ENCODE measurements around the gene CTSA.
"Not testable (repeated sequence)": the region's sequence is repeated elsewhere in the genome, so short reads cannot be mapped to it uniquely, and the experiment has no call there.

Gene CTSA

DNA sequence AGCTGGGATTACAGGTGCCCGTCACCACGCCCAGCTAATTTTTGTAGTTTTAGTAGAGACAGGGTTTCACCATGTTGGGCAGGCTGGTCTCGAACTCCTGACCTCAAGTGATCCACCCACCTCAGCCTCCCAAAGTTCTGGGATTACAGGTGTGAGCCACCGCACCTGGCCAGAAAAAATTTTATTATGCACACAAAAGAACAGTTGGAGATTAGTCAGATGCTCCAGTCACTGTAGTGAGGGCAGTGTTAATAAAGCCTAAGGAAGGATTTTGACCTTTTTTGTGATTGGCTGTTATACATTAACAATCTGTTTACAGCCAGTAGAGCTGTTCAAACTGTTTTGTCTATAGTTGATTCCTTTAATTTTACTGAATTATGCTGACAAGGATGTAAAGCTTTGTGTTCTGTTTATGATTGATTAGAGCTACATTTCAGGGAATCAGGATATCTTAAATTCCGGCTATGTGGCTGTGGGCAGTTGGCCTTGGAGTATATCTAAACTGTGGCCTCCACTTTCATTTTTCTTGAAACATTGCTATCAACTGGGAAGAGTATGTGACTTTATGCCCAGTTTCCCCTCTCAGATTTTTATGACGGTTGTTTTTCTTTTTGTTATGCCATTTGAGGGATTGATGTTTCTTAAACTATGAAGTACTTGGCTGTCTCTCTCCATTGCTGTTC is 23.9 kb upstream of the CTSA start:
- no peak for DNase-seq (ENCODE audit: low spot score)

DNA sequence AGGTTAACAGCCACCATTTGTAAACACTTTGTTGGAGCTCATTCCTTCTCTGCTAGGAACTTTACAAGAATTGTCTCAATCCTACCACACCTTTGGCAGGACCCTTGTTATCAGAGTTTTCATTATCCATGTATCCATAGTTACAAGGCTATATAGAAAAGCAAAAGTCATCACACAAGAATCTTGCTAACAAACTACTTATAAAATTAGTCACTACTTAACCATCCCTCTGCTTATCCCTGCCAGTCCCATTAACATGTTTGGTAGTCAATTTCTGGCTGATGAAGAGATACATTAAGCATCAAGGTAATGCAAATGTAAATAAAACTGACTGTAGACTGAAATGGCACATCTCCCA is 23.3 kb upstream of the CTSA start:
- DNase-seq (ENCODE audit: low spot score) = no peak

DNA sequence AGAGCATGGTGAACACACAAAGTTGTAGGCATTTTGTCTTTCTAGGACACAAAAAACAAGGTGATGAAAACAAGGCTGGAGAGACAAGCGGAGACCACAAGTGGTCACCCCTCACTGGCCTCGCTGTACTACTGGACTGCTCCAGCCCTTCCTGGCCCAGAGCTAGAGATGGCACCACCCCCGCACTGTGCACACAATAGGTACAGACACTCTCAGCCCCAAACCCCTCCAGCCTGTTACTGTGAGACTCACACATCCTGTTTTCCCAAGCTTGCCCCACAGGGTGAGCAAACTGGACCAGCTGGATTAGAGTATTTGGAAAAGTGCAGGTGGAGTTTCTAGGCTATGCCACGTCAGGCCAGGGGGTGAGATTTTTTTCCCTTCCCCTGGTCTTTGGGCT is 18.5 kb upstream of the CTSA start:
- no peak for DNase-seq (ENCODE audit: low spot score)

DNA sequence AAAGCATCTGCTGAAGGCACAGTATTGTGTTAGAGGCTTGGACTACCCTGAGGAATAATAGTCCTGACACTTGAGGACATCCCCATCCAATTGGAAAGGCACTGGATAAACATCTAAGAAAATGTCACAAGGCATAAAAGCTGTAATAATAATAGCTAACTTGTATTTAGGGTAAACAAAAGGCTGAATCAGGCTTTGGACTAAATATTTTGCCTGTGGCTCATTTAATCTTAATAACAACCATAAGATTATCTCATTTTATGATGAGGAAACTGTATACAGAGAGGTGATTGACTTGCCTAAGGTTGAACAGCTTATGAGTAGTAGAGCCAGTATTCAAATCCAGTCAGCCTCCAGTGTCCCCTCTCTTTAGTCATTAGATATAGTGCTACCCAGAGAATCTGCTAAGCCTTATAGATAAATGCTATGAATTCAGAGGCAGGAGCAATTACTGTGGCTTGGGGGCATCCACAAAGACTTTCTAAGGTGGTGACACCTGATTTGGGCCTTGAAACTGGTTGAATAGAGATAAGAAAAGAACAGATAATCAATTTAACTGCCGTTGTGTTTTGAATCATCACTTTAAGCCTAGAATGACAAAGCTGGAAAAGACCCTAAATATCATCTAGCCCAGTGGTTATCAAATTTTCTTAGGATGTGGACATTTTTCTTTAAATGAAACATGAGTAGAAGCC is 17.6 kb upstream of the CTSA start:
- DNase-seq (ENCODE audit: low spot score) = no peak

DNA sequence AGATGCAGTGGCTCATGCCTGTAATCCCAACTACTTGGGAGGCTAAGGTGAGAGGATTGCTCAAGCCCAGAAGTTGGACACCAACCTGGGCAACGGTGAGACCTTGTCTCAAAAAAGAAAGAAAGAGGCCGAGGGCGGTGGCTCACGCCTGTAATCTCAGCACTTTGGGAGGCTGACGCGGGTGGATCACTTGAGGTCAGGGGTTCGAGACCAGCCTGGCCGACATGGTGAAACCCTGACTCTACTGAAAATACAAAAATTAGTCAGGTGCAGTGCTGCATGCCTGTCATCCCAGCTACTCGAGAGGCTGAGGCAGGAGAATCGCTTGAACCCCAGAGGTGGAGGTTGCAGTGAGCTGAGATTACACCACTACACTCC is 17.0 kb upstream of the CTSA start:
- not testable (repeated sequence) for DNase-seq (ENCODE audit: low spot score)

DNA sequence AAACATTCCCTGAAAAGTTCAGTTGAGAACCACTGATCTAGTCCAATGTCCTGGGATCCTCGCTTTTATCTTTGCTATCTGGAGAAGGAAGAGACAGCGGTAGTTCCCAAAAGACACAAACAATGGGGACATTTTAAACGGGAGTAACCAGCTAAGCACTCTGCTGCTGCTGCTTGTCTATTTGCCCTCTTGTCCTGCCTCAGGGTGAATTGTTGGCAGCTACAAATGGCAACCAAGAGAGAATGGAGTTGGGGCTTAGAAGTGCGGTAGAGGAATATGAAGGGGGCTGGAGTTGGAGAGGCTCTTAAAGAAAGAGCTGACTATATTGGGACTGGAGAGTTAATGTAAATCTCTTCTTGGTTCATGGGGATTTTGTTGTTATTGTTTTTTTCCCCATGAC is 16.6 kb upstream of the CTSA start:
- DNase-seq (ENCODE audit: low spot score) = no peak

DNA sequence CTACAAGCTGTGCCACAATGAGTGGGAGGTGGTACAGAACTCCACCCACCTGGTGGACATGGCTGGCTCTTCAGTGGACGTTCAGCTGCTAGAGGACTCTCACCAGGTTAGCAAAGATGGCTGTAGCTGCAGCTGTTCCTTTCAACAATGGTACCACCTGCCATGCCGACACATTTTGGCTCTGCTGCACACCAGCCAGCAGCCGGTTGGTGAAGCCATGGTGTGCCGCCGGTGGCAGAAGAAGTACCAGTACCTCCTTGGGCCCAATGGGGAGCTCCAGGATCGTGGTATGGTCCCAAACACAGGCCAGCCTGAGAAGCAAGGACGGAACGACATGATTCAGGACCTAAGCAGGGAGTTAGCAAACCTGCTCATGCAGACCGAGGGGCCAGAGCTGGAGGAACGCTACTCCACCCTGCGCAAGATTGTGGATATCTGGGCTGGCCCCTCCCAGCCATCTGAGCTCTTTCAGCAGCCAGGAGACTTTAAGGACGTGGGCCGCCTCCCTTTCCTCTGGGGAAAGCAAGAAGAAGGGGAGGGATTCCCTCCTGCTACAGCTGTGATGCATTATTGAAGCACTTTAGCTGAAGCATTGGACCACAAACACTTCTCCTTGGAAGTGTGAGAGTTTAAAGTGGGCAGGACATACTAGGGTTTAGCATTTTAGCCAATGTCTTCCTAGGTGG is 12.9 kb upstream of the CTSA start:
- DNase-seq (ENCODE audit: low spot score) = no peak

DNA sequence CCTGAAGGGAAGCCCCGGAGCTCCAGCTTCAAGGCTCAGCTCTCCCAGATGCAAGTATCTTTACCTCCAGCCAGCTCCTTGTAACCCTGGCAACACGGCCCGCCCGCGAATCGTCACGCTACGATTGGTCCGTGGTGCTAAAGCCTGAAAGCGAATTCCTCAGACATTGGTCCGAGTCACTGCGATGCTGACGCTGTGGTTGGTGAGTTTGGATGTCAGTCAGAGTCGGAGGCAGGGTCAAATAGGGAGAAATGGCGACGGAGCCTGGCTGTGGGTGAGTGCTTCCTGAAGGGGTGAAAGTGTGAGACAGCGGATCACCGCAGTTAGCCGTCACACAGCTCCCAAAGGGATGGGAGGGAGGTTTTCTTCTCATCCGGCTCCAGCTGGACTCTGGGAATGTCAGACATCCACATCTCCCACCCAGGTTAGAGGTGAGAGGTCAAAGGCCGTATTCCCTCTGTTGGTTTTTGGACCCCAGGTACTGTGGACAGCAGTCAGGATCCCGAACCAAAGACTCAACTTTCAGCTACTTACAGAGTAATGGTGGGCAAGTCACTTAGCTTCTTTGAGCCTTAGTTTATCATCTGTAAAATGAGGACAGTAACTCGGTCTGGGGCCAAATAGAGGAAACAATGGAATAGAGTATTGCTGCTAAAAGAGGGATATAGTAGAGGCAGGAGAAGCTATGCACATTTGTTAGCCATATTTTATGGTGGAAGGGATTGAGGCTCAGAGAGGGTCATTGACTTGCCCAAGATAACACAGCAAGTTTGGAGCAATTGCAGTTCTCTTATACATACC is 9.9 kb upstream of the CTSA start, which contains the start of gene ZSWIM1:
TSS of gene ZSWIM1 (plus strand) at position 240 of the 801 bp plus-strand sequence. CDS start 1,366 bp downstream, outside the sequence.
- DNase-seq (ENCODE audit: low spot score) = peak; percentile 97

DNA sequence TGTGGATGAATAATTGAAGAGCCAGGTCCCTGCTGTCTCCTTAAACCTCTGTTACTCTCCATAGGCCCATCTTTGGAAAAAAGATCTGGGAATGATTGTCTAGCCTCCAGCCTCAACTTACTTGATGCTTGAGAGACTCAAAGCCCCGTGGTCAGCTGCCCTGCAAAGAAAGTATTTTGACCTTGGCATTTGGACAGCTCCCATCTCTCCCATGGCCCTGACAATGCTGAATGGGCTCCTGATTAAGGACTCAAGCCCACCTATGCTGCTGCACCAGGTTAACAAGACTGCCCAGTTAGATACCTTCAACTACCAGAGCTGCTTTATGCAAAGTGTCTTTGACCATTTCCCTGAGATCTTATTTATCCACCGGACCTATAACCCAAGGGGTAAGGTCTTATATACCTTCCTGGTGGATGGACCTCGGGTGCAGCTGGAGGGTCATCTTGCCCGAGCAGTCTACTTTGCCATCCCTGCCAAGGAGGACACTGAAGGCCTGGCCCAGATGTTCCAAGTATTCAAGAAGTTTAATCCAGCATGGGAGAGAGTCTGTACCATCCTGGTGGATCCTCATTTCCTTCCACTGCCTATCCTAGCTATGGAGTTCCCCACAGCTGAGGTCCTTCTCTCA is 8.6 kb upstream of the CTSA start:
- no peak for DNase-seq (ENCODE audit: low spot score)

DNA sequence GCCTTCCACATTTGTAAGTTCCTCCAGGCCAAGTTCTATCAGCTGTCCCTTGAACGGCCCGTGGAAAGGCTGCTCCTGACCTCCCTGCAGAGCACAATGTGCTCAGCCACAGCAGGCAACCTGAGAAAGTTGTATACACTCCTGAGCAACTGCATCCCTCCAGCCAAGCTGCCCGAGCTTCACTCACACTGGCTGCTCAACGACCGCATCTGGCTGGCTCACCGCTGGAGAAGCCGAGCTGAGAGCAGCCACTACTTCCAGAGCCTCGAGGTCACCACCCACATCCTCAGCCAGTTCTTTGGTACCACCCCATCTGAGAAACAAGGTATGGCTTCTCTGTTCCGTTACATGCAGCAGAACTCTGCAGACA is 8.1 kb upstream of the CTSA start:
- DNase-seq (ENCODE audit: low spot score) = no peak

DNA sequence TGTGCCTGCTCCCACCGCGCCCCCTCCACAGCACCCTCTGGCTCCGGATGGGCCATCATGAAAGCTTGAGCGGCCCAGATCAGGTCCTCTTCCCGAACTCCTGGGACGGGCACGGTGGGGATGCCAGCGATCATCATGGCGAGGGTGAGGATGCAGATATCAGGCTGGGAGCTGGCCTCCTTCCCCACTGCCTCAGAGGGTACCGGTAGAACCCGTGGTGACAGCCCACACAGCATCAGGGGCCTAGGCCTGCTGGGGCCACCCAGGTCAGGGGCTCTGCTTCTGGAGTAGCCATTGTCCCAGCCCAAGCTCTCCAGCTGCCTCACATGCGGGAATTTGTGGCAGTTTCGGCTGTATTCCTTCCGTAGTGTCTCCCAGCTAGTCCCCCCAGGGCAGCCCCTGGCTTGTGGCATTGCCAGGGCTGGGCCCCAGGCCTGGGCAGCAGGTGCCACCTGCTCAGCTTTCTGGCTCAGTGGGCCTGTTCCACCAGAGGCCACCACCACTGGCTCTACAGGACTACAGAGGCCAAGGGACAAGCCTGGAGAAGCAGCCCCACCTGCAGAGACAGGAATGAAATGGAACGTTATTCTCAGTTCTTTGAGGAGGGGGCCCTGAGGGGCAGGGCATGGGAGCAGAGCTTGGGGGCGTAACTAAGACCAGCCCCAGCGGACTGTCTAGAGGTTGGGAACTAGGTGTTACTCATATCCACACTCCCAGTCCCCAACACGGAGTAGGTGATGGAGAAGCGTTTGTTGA is 4.4 kb upstream of the CTSA start:
- DNase-seq (ENCODE audit: low spot score) = no peak

DNA sequence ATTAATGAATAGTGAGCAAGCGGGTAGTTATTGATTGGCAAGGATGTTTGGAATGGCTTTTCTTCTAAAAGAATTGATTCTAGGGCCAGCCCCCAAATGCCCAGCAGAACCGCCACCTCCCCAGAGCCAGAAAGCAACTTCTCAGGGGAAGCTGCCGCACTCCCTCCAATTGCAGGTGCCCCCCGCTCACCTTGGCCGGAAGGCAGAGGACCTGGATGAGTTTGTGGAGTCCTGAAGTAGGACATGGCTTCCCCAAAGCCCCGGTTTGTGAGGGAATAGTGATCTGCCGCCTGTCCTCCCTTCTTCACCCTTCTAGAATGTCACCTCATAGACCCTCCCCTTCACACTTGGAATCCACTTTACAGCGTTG is 3.8 kb upstream of the CTSA start, which contains the start of gene SPATA25:
TSS of gene SPATA25 (minus strand) at position 277 of the 370 bp plus-strand sequence. CDS start at position 245, 32 bp downstream.
- no peak for DNase-seq (ENCODE audit: low spot score)

DNA sequence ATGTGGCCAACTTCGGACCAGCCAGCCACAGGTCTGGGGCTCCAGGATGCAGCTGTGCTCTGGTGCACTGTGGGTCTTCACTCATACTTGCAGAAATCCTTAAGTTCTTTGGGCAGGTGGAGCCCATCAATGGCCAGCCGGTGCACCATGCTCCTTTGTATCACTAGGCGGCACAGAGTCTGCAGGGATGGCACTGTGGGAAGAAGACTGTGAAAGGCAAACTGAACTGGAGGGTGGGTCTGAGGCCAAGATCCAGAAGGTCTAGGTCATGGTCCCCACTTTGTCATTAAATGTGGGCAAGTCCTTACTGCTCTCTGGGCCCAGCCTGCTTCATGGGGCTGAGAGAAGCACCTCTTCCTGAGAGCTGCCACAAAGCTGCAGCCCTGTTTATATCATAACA is 2.5 kb upstream of the CTSA start:
- DNase-seq (ENCODE audit: low spot score) = no peak

DNA sequence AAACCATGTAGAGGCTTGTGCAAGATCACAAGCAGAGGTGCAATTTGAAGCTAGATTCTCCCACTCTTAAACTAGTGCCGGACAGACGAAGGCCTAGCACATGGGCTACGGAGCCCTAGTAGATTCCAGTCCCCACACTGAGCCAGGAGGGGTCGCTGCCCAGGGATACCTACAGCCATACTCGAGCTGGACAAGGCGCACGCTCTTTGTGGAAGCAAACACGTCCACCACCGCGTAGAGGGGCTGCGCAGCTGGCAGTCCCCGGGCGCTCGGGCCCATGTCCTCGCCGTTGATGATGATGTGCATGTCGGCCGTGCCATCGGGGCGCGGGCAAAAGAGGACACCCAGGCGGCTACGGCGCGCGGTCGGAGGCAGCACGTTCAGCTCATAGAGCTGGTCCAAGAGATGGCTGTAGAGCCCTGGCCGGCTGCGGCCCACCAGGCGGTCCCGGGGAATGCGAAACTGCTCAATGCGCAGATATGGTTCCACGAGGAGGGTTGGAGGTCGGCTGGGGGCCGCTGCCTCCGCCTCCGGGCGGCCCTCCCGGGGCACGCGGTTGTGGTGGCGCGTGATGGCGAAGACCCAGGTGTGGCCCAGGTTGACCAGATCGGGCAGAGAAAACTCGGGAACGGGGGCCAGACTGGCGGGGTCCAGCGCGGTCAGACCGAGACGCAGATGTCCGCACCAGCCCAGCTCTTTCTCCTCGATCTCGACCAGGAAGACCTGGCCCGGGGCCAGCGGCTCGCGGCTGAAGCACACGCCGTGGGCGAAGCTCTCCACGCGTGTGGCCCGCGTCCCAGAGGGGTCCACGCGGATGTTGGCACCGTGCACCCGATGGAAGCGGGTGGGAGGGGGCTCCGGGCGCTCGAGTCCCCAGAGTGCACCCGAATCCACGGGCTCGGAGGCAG is 804 bp upstream of the CTSA start:
- DNase-seq (ENCODE audit: low spot score) = peak; percentile 74

DNA sequence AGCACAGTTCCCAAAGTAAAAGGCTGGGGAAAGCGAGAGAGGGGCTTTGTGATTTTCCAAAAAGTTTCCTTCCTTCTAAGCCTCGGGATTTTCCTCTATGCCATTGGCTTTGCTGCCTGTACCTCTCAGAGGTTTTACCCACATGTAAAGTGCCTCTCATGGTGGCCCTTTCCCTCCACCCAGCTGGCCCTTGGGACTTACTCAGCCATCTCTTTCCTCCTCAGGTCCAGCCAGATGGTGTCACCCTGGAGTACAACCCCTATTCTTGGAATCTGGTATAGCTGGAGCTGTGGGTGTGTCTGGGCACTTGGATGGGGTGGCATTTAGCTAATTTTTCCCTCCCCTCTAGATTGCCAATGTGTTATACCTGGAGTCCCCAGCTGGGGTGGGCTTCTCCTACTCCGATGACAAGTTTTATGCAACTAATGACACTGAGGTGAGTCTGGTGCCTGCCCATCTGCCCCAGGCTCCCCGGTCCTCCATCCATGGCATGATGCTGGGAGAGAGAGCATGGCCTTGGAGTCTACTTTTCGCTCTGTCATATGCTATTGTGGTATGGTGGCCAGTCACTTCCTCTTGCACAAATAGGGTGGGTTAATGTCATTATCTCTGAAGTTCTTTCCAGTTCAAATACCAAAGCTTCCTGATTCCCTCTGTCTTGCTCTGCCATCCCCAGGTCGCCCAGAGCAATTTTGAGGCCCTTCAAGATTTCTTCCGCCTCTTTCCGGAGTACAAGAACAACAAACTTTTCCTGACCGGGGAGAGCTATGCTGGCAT is 1.1 kb downstream of the CTSA start:
- no peak for DNase-seq (ENCODE audit: low spot score)

DNA sequence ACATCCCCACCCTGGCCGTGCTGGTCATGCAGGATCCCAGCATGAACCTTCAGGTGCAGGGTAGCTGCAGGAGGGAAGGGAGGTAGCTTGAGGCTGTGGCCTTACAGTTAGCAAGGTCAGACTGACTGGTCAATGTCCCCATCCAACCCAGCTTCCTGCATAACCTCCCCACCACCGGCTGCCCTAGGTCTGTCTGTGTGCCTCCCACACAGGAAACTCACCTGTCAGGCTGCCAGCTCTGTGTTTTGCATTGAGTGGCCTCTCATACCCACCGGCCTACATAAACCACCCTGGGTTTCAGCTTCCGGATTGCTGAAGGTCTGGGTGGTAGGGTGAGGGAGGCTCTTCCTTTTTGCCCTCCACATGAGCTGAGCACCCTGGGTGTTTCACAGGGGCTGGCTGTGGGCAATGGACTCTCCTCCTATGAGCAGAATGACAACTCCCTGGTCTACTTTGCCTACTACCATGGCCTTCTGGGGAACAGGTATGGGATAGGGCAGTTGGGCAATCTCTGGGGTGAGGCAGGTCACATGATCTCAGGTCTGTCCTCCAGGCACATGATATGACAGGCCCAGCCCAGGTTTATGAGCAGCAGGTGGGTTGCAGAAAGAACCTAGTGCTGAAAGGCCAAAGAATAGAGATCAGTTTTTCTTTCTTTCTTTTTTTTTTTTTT is 1.8 kb downstream of the CTSA start:
- no peak for DNase-seq (ENCODE audit: low spot score)

DNA sequence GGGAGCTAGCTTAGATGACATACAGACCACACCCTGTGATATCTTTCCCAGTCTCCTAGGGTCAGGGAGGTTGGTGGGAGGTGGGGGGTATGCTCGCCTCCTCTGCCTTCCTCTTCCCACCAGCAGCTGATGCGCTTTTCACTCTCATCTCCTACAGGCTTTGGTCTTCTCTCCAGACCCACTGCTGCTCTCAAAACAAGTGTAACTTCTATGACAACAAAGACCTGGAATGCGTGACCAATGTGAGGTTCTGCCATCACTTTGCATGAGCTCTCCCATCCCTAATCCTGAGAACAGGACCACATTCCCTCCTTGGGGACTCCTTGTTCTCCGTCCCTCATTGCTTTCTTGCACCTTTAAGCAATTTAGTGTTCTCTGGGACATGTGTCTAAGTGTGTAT is 2.7 kb downstream of the CTSA start:
- no peak for DNase-seq (ENCODE audit: low spot score)

DNA sequence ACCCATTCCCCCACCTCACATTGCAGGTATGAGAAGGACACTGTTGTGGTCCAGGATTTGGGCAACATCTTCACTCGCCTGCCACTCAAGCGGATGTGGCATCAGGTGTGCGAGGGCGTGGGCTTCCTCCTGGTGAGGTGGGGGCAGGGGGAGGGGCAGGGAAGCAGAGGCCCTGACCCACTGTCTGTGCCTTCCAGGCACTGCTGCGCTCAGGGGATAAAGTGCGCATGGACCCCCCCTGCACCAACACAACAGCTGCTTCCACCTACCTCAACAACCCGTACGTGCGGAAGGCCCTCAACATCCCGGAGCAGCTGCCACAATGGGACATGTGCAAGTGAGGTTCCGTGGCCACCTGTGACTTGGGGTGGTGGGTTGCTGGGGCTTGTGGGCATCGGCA is 3.7 kb downstream of the CTSA start:
- DNase-seq (ENCODE audit: low spot score) = no peak

DNA sequence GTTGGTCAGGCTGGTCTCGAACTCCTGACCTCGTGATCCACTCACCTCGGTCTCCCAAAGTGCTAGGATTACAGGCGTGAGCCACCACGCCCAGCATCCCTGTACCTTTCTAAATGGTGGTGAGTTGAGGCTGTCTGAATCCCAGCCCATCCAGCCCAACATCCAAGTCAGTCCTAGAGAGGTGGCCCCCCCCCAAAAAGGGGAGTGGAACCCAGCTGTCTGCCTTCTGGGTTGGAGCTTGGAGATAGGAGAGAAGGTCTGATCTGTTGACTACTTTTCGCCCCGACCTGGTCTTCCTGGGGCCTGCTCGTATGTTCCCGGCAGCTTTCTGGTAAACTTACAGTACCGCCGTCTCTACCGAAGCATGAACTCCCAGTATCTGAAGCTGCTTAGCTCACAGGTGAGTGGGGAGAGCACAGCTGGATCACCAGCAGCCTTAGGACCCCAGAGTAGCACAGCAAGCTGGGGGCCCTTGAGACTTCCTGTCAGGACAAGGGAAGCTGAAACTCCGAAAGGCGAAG is 5.6 kb downstream of the CTSA start:
- no peak for DNase-seq (ENCODE audit: low spot score)

Measured in kidney capillary endothelial cell (primary cell).